ENCODE data around the gene GNA15. TPM values are rescaled to one million over a fixed set of nuclear protein-coding genes. Genes with fewer than 3 reads are reported as not detected.
A peak's percentile ranks its signal among the peaks of the same experiment; 100 is the strongest.

Gene GNA15
- polyA plus RNA-seq, 3 donors, result 38.7 to 45.0 (median 41.3) TPM

- Histone ChIP-seq H4K20me1 (ENCODE audit: insufficient read depth, low read length) (peaks cover 18% of the 10 kb centered on the region), H3K4me3 (replicated peaks in 1 of 3; ENCODE audit: low read depth in 2 of 3, low read length in 3 of 3) (peak overlapping the region in 1 of 3 experiments; percentile 33), H3K27me3 (ENCODE audit: control insufficient read depth in 2 of 2, insufficient read depth in 2 of 2, low read length in 2 of 2) (no peaks in the 10 kb centered on the region), H3K9ac (ENCODE audit: insufficient read depth, low read length, poor library complexity, severe bottlenecking) (no peak overlapping the region), H3K36me3 (replicated peaks in 1 of 2; ENCODE audit: control insufficient read depth in 1 of 2, insufficient read depth in 2 of 2, low read length in 2 of 2) (no peaks in the 10 kb centered on the region), H2AFZ (ENCODE audit: insufficient read depth, low read depth, low read length, poor library complexity, severe bottlenecking) (no peak overlapping the region), H3K4me1 (ENCODE audit: control insufficient read depth in 1 of 2, insufficient read depth in 2 of 2, low read length in 2 of 2) (peaks cover 69 to 74% of the 10 kb centered on the region in 2 donors), H3K27ac (ENCODE audit: low read depth in 1 of 2, low read length in 2 of 2) (no peak overlapping the region), H3K79me2 (ENCODE audit: insufficient read depth, low read length) (peaks cover 57% of the 10 kb centered on the region), H3K4me2 (replicated peaks; ENCODE audit: extremely low read depth, low read length, poor library complexity, severe bottlenecking) (peak overlapping the region; percentile 43), H3K9me3 (replicated peaks in 1 of 2; ENCODE audit: control insufficient read depth in 1 of 2, insufficient read depth in 1 of 2, low read length in 2 of 2) (no peaks in the 10 kb centered on the region)
- intact Hi-C loops (cut with micrococcal nuclease), result no loop called here
- peaks cover 0 to 2% (median 0%) of the 10 kb centered on the region in 7 donors for H3K9me3 Mint-ChIP-seq
- 63% methylated on average over 5 of the region's 15 CpGs for WGBS (ENCODE audit: insufficient coverage)
- no peak for DNase-seq
- peaks cover 61% of the 10 kb centered on the region for H3K4me1 Mint-ChIP-seq
- H3K4me3 Mint-ChIP-seq, result no peak overlapping the region
- peak overlapping the region in 2 of 7 donors; percentile 46 to 66 for H3K27ac Mint-ChIP-seq
- TF ChIP-seq CTCF (IDR thresholded peaks at IDR 0.05), result no peak
- H3K36me3 Mint-ChIP-seq, result peaks cover 16 to 23% of the 10 kb centered on the region in 2 donors
- no peaks in the 10 kb centered on the region for H3K27me3 Mint-ChIP-seq (ENCODE audit: low read depth in 3 of 3)
Measured at GRCh38 chr19:3138268-3138667, 2.4 kb downstream of the GNA15 start.

DNA sequence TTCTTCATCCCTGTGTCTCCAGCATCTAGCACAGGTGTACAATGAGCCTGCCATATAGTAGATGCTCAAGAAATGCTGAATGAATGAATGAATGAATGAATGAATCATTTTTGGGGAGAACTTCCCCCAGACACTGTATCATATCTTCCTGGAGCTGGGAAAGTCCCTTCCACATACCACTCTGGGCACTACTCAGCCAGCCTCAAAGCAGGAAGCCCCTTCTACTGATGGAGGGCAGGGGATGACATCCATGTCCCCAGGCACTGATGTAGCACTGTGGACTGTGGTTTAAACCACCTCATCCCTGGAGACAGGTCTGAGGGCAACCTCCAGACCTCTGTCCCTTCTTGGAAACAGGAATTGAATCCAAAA lies 4.8 kb downstream of the GNA15 start:
- peaks cover 65% of the 10 kb centered on the region for H3K79me2 ChIP-seq (ENCODE audit: insufficient read depth, low read length)
- no peaks in the 10 kb centered on the region for H3K36me3 ChIP-seq (replicated peaks in 1 of 2; ENCODE audit: control insufficient read depth in 1 of 2, insufficient read depth in 2 of 2, low read length in 2 of 2)
- no peak for TF ChIP-seq CTCF (IDR thresholded peaks at IDR 0.05)
- peak overlapping the region; percentile 93 to 99 for H3K27ac ChIP-seq (ENCODE audit: low read depth in 1 of 2, low read length in 2 of 2)
- H3K27ac Mint-ChIP-seq, result peak overlapping the region; percentile 99 to 100 (median 100)
- DNase-seq, result peak; percentile 51 to 92 (median 82)
- H3K9ac ChIP-seq (ENCODE audit: insufficient read depth, low read length, poor library complexity, severe bottlenecking), result peak overlapping the region; percentile 79
- H3K4me3 Mint-ChIP-seq, result peak overlapping the region in 1 of 2 donors; percentile 10
- H3K27me3 Mint-ChIP-seq (ENCODE audit: low read depth in 3 of 3), result no peaks in the 10 kb centered on the region
- peak overlapping the region in 1 of 3 experiments; percentile 9 for H3K4me3 ChIP-seq (replicated peaks in 1 of 3; ENCODE audit: low read depth in 2 of 3, low read length in 3 of 3)
- no peak overlapping the region for H2AFZ ChIP-seq (ENCODE audit: insufficient read depth, low read depth, low read length, poor library complexity, severe bottlenecking)
- peaks cover 16 to 23% of the 10 kb centered on the region in 2 donors for H3K36me3 Mint-ChIP-seq
- peak overlapping the region; percentile 15 for H3K4me2 ChIP-seq (replicated peaks; ENCODE audit: extremely low read depth, low read length, poor library complexity, severe bottlenecking)
- intact Hi-C loops (cut with micrococcal nuclease), result loop anchor here in 1 of 2 donors (5.0 kb wide), 1 partner anchor 37 kb away; the partner anchor contains the start of gene S1PR4
- H3K4me1 Mint-ChIP-seq, result peaks cover 56% of the 10 kb centered on the region
- no peaks in the 10 kb centered on the region for H3K27me3 ChIP-seq (ENCODE audit: control insufficient read depth in 2 of 2, insufficient read depth in 2 of 2, low read length in 2 of 2)
- H3K9me3 Mint-ChIP-seq, result peaks cover 0 to 2% (median 0%) of the 10 kb centered on the region in 7 donors
- H3K9me3 ChIP-seq (replicated peaks in 1 of 2; ENCODE audit: control insufficient read depth in 1 of 2, insufficient read depth in 1 of 2, low read length in 2 of 2), result no peaks in the 10 kb centered on the region
- peaks cover 18% of the 10 kb centered on the region for H4K20me1 ChIP-seq (ENCODE audit: insufficient read depth, low read length)
- peaks cover 72 to 74% of the 10 kb centered on the region in 2 donors for H3K4me1 ChIP-seq (ENCODE audit: control insufficient read depth in 1 of 2, insufficient read depth in 2 of 2, low read length in 2 of 2)
